ENCODE results near the gene NPRL2.

Gene NPRL2

GRCh38 chr3:50372349-50372748 lies 21.8 kb upstream of the NPRL2 start:
- H3K4me3 ChIP-seq (ENCODE audit: low read depth, low read length) = no peak overlapping the region
- TF ChIP-seq CTCF (conservative IDR thresholded peaks at IDR 0.05; ENCODE audit: low read depth, low read length) = no peak
- no peak for DNase-seq (ENCODE audit: low read depth)

GRCh38 chr3:50371133-50371685 lies 20.6 kb upstream of the NPRL2 start:
- no peak overlapping the region for H3K4me3 ChIP-seq (ENCODE audit: low read depth, low read length)
- no peak for DNase-seq (ENCODE audit: low read depth)
- no peak for TF ChIP-seq CTCF (conservative IDR thresholded peaks at IDR 0.05; ENCODE audit: low read depth, low read length)

GRCh38 chr3:50370594-50370993 lies 20.0 kb upstream of the NPRL2 start:
- TF ChIP-seq CTCF (conservative IDR thresholded peaks at IDR 0.05; ENCODE audit: low read depth, low read length) = peak; percentile 53
- no peak overlapping the region for H3K4me3 ChIP-seq (ENCODE audit: low read depth, low read length)
- DNase-seq (ENCODE audit: low read depth) = peak; percentile 74

- H3K4me3 ChIP-seq (ENCODE audit: low read depth, low read length) = no peak overlapping the region
- DNase-seq (ENCODE audit: low read depth) = no peak
- TF ChIP-seq CTCF (conservative IDR thresholded peaks at IDR 0.05; ENCODE audit: low read depth, low read length) = no peak
Measured at GRCh38 chr3:50369012-50369670, 18.6 kb upstream of the NPRL2 start.

GRCh38 chr3:50365842-50366220 lies 15.3 kb upstream of the NPRL2 start:
- DNase-seq (ENCODE audit: low read depth) = no peak
- H3K4me3 ChIP-seq (ENCODE audit: low read depth, low read length) = no peak overlapping the region
- TF ChIP-seq CTCF (conservative IDR thresholded peaks at IDR 0.05; ENCODE audit: low read depth, low read length) = no peak

DNA sequence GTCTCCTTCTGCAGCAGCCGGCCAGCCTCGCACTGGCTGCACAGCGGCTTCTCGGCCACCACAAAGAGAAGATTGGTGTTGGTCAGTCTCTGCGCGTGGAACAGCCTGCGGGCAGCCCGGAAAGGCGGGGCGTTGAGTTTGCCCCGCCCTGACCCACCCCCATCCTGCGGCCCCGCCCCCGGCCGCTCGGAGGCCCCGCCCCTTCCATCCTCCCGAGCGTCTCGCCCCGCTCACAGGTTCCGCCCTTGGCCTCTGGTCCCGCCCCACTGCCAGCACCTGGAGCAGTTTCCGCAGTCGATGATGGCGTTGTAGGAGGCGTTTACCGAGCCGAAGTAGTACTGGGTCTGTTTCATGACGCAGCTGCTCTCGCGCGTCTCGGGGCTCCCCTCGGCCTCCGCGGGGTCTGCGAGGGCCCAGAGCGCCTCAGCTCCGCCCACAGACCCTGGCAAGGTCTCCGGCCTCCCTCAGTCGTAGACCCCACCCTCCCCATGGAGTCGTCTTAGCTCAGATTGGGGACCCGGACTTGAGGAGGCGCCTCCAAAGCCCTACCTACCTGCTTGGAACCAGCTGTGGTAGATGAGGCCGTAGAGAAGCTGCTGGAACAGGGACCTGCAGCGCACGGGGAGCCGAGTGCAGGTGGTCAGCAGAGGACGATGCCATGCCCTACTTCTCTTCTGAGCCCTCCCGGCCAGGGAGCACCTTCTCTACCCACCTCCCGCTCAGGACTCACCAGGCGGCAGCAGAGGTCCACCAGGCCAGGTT lies 14.7 kb upstream of the NPRL2 start:
- TF ChIP-seq CTCF (conservative IDR thresholded peaks at IDR 0.05; ENCODE audit: low read depth, low read length) = no peak
- peak; percentile 70 for DNase-seq (ENCODE audit: low read depth)
- H3K4me3 ChIP-seq (ENCODE audit: low read depth, low read length) = peak overlapping the region; percentile 56

Measured in choroid plexus epithelial cell (primary cell).